ENCODE data around the gene PNPLA2.

The PNPLA2 gene

DNA sequence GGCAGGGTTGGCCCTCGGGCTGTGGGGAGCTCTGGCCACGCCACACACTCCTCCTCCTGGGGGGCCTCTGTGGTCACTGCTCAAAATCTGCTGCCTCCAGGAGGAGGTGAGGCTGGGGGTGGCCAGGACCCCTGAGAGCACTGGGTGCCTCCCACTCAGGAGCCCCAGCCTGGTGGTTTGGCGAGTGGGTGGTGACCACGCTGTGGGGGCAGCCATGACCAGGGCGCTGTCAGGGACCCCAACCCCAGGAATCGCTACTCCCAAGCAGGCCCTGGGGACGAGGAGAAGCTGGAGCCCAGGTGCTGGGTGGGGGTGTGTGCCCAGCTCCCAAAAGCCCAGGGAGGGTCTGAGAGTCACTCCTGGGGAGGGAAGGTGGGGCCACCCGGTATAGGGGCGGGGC, 54.1 kb downstream of the PNPLA2 start:
- Histone ChIP-seq H3K4me3 (ENCODE audit: low read length) (no peak overlapping the region), H3K36me3 (ENCODE audit: control insufficient read depth, insufficient read depth, low read length, severe bottlenecking) (no peaks in the 10 kb centered on the region), H3K27me3 (replicated peaks; ENCODE audit: control insufficient read depth, insufficient read depth, low read length) (no peaks in the 10 kb centered on the region), H3K4me1 (ENCODE audit: control insufficient read depth, insufficient read depth, low read length) (peaks cover 7% of the 10 kb centered on the region), H3K9ac (ENCODE audit: low read length) (no peak overlapping the region), H3K9me3 (ENCODE audit: control insufficient read depth, low read length) (no peaks in the 10 kb centered on the region)
- no peak for DNase-seq (ENCODE audit: low read depth)

DNA sequence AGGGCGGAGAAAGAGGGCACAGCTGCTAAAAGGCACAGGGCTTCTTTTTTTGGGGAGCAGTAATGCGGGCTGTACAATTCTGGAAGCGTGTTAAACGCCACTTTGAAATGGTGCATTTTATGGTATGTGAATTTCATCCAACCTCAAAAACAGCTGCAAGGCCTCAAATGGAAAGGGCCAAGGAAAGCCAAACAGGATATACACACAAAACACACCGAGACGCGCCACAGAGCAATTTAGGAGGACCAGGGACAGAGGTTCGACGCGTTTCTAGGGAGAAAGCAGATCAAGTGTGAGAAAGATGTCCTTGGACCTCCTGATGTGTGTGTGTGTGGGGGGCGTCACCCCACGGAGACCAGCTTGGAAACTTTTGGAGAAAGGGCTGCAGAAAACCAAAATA, 55.0 kb downstream of the PNPLA2 start:
- peaks cover 7% of the 10 kb centered on the region for H3K4me1 ChIP-seq (ENCODE audit: control insufficient read depth, insufficient read depth, low read length)
- H3K36me3 ChIP-seq (ENCODE audit: control insufficient read depth, insufficient read depth, low read length, severe bottlenecking), result no peaks in the 10 kb centered on the region
- no peaks in the 10 kb centered on the region for H3K27me3 ChIP-seq (replicated peaks; ENCODE audit: control insufficient read depth, insufficient read depth, low read length)
- no peak for DNase-seq (ENCODE audit: low read depth)
- H3K9me3 ChIP-seq (ENCODE audit: control insufficient read depth, low read length), result no peaks in the 10 kb centered on the region
- no peak overlapping the region for H3K9ac ChIP-seq (ENCODE audit: low read length)
- H3K4me3 ChIP-seq (ENCODE audit: low read length), result no peak overlapping the region
